ENCODE results near the gene ATP6AP1. TPM values are rescaled to one million over a fixed set of nuclear protein-coding genes. Genes with fewer than 3 reads are reported as not detected.

Gene ATP6AP1
- total and polyA plus RNA-seq, 2 donors (not counting 1 experiment from before 2014, with no cell fraction given), result 59.8 to 89.7 TPM

DNA sequence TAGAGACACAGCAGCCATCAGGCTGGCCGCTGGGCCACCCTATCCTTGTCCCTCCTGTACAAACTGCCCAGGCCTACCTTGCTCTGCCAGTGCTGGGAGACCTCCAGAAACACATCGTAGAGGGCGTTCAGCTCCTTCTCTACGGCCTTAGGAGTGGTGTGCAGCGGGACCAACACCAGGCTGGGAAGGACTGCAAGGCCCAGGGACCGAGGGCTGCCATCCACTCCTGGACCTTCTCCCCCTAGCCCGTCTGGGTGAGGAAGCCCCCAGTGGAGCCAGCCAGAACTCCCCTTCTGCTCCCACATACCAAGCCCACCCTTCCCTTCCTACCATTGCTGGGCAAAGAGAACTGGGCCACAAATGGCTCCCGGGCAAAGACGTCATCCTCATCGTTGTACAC is 25.3 kb upstream of the ATP6AP1 start:
- no peak overlapping the region for H3K4me3 ChIP-seq (replicated peaks in 1 of 4; ENCODE audit: control extremely low read depth in 1 of 4, insufficient read depth in 1 of 4, low read depth in 3 of 4, low read length in 4 of 4)
- no peak for DNase-seq (ENCODE audit: low read depth in 2 of 2)
- H3K27ac ChIP-seq (ENCODE audit: insufficient read depth, low read length), result no peak overlapping the region
- H3K9me3 ChIP-seq (ENCODE audit: control insufficient read depth, insufficient read depth, low read depth, low read length), result no peaks in the 10 kb centered on the region
- H2AFZ ChIP-seq (ENCODE audit: low read length), result no peak overlapping the region
- no peaks in the 10 kb centered on the region for H3K4me1 ChIP-seq (ENCODE audit: control insufficient read depth, extremely low read depth, insufficient read depth, low read length)
- no peaks in the 10 kb centered on the region for H3K27me3 ChIP-seq (ENCODE audit: control insufficient read depth, insufficient read depth, low read length)
- H3K79me2 ChIP-seq (ENCODE audit: control insufficient read depth, insufficient read depth, low read length), result peaks cover 20% of the 10 kb centered on the region
- TF ChIP-seq EZH2 (IDR thresholded peaks at IDR 0.05; ENCODE audit: low read length, missing control alignments), result no peak
- H3K4me2 ChIP-seq (ENCODE audit: extremely low read depth, insufficient read depth, low read length), result no peak overlapping the region
- no peaks in the 10 kb centered on the region for H4K20me1 ChIP-seq (ENCODE audit: control insufficient read depth, extremely low read depth, insufficient read depth, low read length)
- H3K36me3 ChIP-seq (ENCODE audit: control insufficient read depth, insufficient read depth, low read length), result peaks cover 4% of the 10 kb centered on the region
- no peak overlapping the region for H3K9ac ChIP-seq (ENCODE audit: insufficient read depth, low read length)

DNA sequence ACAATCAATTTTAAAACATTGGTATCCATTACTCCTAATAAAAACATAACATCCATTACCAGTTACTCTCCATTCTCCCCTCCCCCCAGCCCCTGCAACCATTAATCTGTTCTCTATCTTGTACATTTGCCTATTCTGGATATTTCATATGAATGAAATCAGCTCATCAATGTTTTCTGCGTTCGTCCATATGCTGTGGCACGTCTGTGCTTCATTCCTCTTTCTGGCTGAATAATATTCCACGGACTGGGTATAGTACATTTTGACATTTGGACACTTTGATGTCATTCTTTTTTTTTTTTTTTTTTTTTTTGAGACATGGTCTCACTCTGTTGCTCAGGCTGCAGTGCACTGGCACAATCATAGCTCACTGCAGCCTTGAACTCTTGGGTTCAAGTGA is 24.6 kb upstream of the ATP6AP1 start:
- Histone ChIP-seq H4K20me1 (ENCODE audit: control insufficient read depth, extremely low read depth, insufficient read depth, low read length) (no peaks in the 10 kb centered on the region), H3K79me2 (ENCODE audit: control insufficient read depth, insufficient read depth, low read length) (peaks cover 14% of the 10 kb centered on the region)

GRCh38 chrX:154404625-154405192 is 23.8 kb upstream of the ATP6AP1 start:
- Histone ChIP-seq H3K79me2 (ENCODE audit: control insufficient read depth, insufficient read depth, low read length) (peaks cover 5% of the 10 kb centered on the region), H3K9me3 (ENCODE audit: control insufficient read depth, insufficient read depth, low read depth, low read length) (no peaks in the 10 kb centered on the region), H3K4me1 (ENCODE audit: control insufficient read depth, extremely low read depth, insufficient read depth, low read length) (no peaks in the 10 kb centered on the region), H3K4me3 (replicated peaks in 1 of 4; ENCODE audit: control extremely low read depth in 1 of 4, insufficient read depth in 1 of 4, low read depth in 3 of 4, low read length in 4 of 4) (no peak overlapping the region), H3K27ac (ENCODE audit: insufficient read depth, low read length) (no peak overlapping the region), H3K36me3 (ENCODE audit: control insufficient read depth, insufficient read depth, low read length) (peaks cover 3% of the 10 kb centered on the region), H3K4me2 (ENCODE audit: extremely low read depth, insufficient read depth, low read length) (no peak overlapping the region), H4K20me1 (ENCODE audit: control insufficient read depth, extremely low read depth, insufficient read depth, low read length) (no peaks in the 10 kb centered on the region), H2AFZ (ENCODE audit: low read length) (no peak overlapping the region), H3K9ac (ENCODE audit: insufficient read depth, low read length) (no peak overlapping the region), H3K27me3 (ENCODE audit: control insufficient read depth, insufficient read depth, low read length) (no peaks in the 10 kb centered on the region)
- TF ChIP-seq EZH2 (IDR thresholded peaks at IDR 0.05; ENCODE audit: low read length, missing control alignments) (no peak), CTCF (conservative IDR thresholded peaks at IDR 0.05 in 1 of 2, IDR thresholded peaks at IDR 0.05 in 1 of 2; ENCODE audit: low read depth in 1 of 2, low read length in 2 of 2) (no peak)
- no peak for DNase-seq (ENCODE audit: low read depth in 2 of 2)

More for the DNA sequence above, 24.6 kb upstream of the ATP6AP1 start:
- TF ChIP-seq EZH2 (IDR thresholded peaks at IDR 0.05; ENCODE audit: low read length, missing control alignments) (no peak), CTCF (conservative IDR thresholded peaks at IDR 0.05 in 1 of 2, IDR thresholded peaks at IDR 0.05 in 1 of 2; ENCODE audit: low read depth in 1 of 2, low read length in 2 of 2) (no peak)
- DNase-seq (ENCODE audit: low read depth in 2 of 2), result no peak
- no peak overlapping the region for H3K9ac ChIP-seq (ENCODE audit: insufficient read depth, low read length)
- no peak overlapping the region for H2AFZ ChIP-seq (ENCODE audit: low read length)
- H3K27me3 ChIP-seq (ENCODE audit: control insufficient read depth, insufficient read depth, low read length), result no peaks in the 10 kb centered on the region
- no peaks in the 10 kb centered on the region for H3K9me3 ChIP-seq (ENCODE audit: control insufficient read depth, insufficient read depth, low read depth, low read length)
- H3K4me1 ChIP-seq (ENCODE audit: control insufficient read depth, extremely low read depth, insufficient read depth, low read length), result no peaks in the 10 kb centered on the region
- no peak overlapping the region for H3K4me2 ChIP-seq (ENCODE audit: extremely low read depth, insufficient read depth, low read length)
- H3K36me3 ChIP-seq (ENCODE audit: control insufficient read depth, insufficient read depth, low read length), result peaks cover 4% of the 10 kb centered on the region
- H3K4me3 ChIP-seq (replicated peaks in 1 of 4; ENCODE audit: control extremely low read depth in 1 of 4, insufficient read depth in 1 of 4, low read depth in 3 of 4, low read length in 4 of 4), result no peak overlapping the region
- no peak overlapping the region for H3K27ac ChIP-seq (ENCODE audit: insufficient read depth, low read length)
